Superior temporal gyrus (tissue), 1 donor: ENCODE results near the gene MEIOB.
"Not testable (repeated sequence)": the region's sequence is repeated elsewhere in the genome, so short reads cannot be mapped to it uniquely, and the experiment has no call there.

Source experiments
- DNase-seq: peaks from one replicate; pipeline ENCODE4 v3.0.0-alpha.2; 2016; ENCODE audit errors: extremely low spot score

MEIOB gene

GRCh38 chr16:1815461-1815860 is 56.5 kb downstream of the MEIOB start:
- no peak for DNase-seq

GRCh38 chr16:1812732-1813163 is 59.2 kb downstream of the MEIOB start:
- DNase-seq: peak; percentile 38

GRCh38 chr16:1810536-1810935 is 61.4 kb downstream of the MEIOB start:
- DNase-seq: no peak

DNA sequence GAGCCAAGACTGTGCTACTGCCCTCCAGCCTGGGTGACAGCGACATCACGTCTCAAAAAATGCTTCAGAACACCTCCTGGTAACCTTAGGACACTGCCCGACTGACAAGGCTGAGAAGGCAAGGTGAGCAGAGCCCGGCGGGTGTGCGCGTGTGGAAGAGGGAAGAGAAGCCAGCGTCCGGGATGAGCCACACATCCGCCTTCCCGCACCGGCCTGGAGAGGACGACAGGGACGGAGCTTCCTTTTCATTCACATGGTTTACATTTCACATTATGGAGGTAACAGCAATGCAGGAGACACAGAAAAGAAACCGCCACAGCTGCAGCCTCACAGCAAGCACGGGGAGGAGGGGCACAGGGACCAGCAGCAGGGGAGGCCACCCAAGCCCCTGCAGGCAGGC is 61.9 kb downstream of the MEIOB start:
- no peak for DNase-seq

GRCh38 chr16:1809281-1809801 is 62.6 kb downstream of the MEIOB start:
- no peak for DNase-seq

DNA sequence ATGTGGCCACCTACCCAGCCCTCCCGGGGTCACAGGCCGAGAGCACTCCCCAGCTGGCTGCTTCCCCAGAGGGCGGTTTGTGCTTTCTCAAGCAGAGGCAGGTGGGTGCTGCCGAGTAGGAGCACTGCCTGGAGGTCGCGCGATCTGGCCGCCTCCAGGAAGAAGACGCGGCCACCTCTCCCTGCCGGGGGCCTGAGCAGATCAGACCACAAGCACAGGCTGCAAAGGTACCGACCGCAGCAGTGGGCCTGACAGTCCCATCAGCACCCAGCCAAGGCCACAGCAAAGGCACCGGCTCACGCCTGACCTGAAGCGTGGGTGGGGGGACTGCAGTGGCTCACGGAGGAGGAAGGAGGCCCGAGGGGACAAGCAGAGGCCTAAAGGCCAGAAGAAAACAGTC is 63.3 kb downstream of the MEIOB start:
- no peak for DNase-seq

GRCh38 chr16:1807626-1808025 is 64.3 kb downstream of the MEIOB start:
- no peak for DNase-seq

- DNase-seq: no peak
Measured at GRCh38 chr16:1800701-1801100, 71.3 kb downstream of the MEIOB start.

DNA sequence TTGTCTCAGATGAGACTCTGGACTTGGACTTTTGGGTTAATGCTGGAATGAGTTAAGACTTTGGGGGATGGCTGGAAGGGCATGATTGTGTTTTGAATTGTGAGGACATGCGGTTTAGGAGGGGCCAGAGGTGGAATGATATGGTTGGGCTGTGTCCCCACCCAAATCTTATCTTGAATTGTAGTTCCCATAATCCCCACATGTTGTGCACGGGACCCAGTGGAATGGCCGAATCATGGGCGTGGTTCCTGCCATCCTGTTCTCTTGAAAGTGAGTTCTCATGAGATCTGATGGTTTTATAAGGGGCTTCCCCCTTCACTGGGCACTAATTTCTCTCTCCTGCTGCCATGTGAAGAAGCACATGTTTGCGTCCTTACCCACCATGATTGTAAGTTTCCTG is 72.7 kb downstream of the MEIOB start:
- DNase-seq: not testable (repeated sequence)

DNA sequence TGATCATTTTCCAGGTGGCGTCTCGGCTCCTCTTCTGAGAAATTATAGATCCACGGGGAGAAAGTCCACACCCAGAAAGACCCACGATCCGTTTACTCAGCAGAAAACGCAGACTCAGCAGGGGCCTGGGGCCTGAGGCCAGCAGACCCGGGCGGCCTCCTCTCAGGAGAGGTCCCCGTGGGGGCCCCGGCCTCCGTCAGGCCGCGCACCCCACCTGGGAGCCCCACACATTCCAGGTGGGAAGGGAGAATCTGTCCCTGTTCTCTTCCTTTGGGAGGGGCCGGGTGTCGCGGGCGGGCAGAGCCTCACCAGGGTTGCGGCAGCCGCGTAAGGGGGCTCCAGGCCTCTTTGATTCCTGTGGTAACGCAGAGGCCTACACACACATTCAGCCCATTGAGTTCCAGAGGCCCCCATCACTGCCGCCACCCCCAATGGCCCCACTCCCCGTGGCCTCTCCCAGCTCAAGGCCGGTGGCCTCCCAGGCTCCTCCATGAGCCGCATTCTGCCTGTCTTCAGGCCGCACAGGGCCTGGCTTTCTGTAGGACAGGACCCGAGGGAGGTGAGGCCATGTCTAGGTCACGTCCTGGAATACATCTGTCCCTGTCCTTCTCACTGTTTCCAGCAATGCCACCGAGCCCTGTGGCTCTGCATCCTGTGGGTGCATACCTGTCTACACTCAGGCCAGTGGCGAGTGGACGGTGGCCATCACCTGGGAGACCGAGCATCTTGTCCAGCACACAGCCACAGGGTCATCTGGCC is 76.9 kb downstream of the MEIOB start:
- no peak for DNase-seq

GRCh38 chr16:1794221-1794871 is 77.6 kb downstream of the MEIOB start:
- DNase-seq: no peak

DNA sequence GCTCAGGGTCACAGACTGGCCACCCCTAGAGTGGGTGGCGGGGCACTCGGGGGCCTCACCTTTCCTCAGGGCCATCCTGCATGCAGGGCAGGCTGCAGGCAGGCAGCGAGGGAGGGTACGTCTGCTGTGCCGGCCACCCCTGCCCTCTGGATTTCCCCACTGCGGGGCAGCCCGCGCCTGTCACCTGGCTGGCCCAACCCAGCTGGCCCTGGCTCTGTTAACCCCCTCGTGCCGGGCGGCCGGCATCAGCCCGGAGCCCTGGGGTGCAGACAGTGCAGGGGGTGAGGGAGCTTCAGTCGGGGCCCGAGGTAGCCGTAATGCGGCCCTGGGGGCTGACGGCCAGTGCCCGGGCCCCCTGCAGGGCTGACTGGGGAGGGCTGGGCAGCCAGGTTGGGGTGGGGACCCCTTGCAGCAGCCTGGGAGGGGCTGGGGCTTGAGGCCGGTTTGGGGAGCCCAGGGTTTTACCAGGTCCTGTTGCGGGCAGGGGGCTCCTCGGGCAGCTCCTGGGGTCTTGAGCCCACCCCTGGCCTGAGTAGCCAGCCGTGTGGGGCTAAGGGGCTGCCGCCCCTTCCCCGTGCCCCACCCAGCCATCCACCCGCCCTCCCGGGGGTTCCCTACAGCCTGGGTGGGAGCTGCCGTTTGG is 78.3 kb downstream of the MEIOB start, which contains the start of gene IGFALS:
IGFALS (minus strand) TSS at position 128 of the 643 bp plus-strand sequence; CDS start at position 75, 53 bp downstream.
- no peak for DNase-seq

DNA sequence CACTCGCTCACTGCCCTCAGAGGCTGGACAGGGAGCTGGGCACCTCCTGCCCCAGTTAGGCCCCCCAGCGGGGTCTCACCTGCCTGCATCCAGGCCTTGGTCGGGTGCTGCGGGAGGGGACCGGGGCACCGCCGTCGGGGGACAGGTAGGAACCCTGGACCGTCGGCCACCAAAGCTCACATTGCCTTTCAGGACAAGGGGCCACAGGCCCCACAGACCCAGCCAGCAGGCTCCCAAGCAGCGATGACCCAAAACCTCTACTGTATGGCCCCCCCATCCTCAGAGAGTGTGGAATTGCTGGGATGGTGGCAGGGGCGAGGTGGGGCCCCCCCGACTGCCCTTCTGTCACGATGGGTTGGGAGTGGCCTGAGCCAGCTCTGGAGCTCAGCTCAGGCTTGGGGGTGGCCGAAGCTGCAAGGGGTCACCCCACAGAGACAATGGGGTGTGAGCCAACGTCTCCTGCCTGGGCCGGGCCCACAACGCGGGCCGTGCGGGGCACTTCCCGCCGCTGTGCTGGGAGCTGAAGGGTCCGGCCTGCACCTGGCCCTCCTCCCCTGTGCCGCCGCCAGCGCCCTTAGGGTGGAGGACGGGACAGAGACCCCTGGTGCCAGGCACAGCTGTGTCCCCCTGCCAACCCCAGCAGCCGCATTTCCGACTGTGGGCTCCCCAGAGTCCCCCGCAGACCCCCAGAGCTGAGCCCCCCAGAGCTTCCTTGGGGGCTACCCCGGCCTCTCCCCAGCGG is 79.0 kb downstream of the MEIOB start:
- DNase-seq: no peak

GRCh38 chr16:1791943-1792812 is 79.8 kb downstream of the MEIOB start:
- no peak for DNase-seq

- no peak for DNase-seq
Measured at GRCh38 chr16:1791256-1791942, 80.6 kb downstream of the MEIOB start.

GRCh38 chr16:1790611-1791255 is 81.2 kb downstream of the MEIOB start:
- DNase-seq: no peak

DNA sequence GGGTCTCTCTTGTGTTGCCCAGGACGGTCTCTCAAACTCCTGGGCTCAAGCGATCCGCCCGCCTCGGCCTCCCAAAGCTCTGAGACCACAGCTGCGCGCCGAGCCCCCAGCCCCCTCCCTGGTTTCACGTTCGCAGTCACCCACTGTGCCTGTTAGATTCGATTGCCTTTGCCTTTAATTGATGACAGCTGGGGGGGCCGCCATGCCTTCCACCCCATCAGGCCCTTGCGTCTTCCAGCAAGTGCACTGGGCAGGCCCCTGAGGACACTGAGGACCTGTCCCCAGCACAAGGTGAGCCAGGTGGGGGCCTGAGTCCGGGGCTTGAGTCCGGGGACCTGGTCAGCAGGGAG is 81.7 kb downstream of the MEIOB start:
- no peak for DNase-seq

DNA sequence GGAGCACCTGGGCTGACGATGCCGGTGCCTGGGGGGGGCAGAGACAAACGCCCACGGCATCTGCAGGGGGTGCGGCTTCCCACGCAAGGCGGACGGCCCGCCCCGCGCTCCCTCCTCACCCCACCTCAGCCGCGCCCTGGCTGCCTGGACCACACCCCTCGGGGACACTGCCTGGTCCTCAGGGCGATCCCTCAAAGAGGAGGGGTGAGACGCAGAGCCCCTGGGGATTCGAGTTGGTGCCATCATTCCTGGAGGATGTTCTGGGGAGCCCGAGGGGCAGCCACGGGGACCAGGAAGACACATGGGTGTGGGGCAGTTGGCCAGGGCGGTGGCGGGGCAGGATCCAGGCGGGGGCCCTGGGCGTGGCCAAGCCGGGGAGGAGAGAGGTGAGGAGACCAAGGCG is 82.3 kb downstream of the MEIOB start:
- no peak for DNase-seq

GRCh38 chr16:1788708-1789100 is 83.3 kb downstream of the MEIOB start:
- DNase-seq: no peak
